ENCODE results near the gene FILIP1L. TPM values are rescaled to one million over a fixed set of nuclear protein-coding genes. Genes with fewer than 3 reads are reported as not detected.

The FILIP1L gene
- total and polyA plus RNA-seq, 2 of the 4 experiments (the other 2 are of a cell fraction), result 11.5 to 19.9 TPM

GRCh38 chr3:99836681-99837080 lies 277.6 kb downstream of the FILIP1L start:
- in situ Hi-C loops (cut with MboI; ENCODE audit: low sequenced_read_pairs), result loop anchor here (5.0 to 25.0 kb wide), 3 partner anchors 416 to 901 kb away; no protein-coding TSS in a partner anchor
- peaks cover 6% of the 10 kb centered on the region; the same call in 1 of the 2 replicates for H3K9me1 ChIP-seq (ENCODE audit: insufficient read depth, low read length)
- H2AK9ac ChIP-seq (replicated peaks; ENCODE audit: low read depth, low read length, poor library complexity), result no peak overlapping the region
- H3K4ac ChIP-seq (ENCODE audit: low read depth, low read length), result no peak overlapping the region
- H2BK120ac ChIP-seq (ENCODE audit: low read depth, low read length), result no peak overlapping the region
- no peak for TF ChIP-seq POLR2A (IDR thresholded peaks at IDR 0.05; ENCODE audit: low read depth, low read length)
- TF ChIP-seq MAFK (IDR thresholded peaks at IDR 0.05; ENCODE audit: low read depth, low read length), result no peak
- TF ChIP-seq MXI1 (IDR thresholded peaks at IDR 0.05; ENCODE audit: borderline replicate concordance, low read depth, low read length), result no peak
- TF ChIP-seq MAZ (IDR thresholded peaks at IDR 0.05; ENCODE audit: borderline replicate concordance, low read depth, low read length), result no peak
- no peak for TF ChIP-seq RFX5 (IDR thresholded peaks at IDR 0.05; ENCODE audit: low read depth, low read length)
- H3K4me3 ChIP-seq (ENCODE audit: insufficient read depth, low read depth, low read length), result no peak overlapping the region
- no peak overlapping the region for H2AK5ac ChIP-seq (ENCODE audit: low read depth, low read length)
- no peak overlapping the region for H3K23ac ChIP-seq (ENCODE audit: low read depth, low read length)
- no peak for DNase-seq
- H3K4me1 ChIP-seq (ENCODE audit: control insufficient read depth, insufficient read depth, low read length), result peaks cover 2% of the 10 kb centered on the region; the same call in 1 of the 2 replicates
- BruUV-seq (replicated peaks), result no TSS peak
- no peak overlapping the region for H2BK20ac ChIP-seq (ENCODE audit: low read depth, low read length)
- intact Hi-C loops (cut with micrococcal nuclease), result loop anchor here (10.0 kb wide), 1 partner anchor 548 kb away; no protein-coding TSS in a partner anchor
- no peak for ATAC-seq (ENCODE audit: low read depth)
- no peak overlapping the region for H3K14ac ChIP-seq (replicated peaks; ENCODE audit: low read depth, low read length)
- H3K36me3 ChIP-seq (ENCODE audit: control insufficient read depth, insufficient read depth, low read length), result no peaks in the 10 kb centered on the region
- no peak overlapping the region for H3K56ac ChIP-seq (ENCODE audit: extremely low read depth, insufficient read depth, low read length)
- H4K5ac ChIP-seq (ENCODE audit: low read depth, low read length), result no peak overlapping the region
- H3K27ac ChIP-seq (ENCODE audit: insufficient read depth, low read length), result no peak overlapping the region
- no CpG with 5 or more reads among the region's 3 CpGs for WGBS, 2 experiments (ENCODE audit: extremely low coverage in 2 of 2, insufficient read length in 1 of 2)
- no peak overlapping the region for H3K18ac ChIP-seq (ENCODE audit: low read depth, low read length)
- H4K91ac ChIP-seq (ENCODE audit: insufficient read depth, low read depth, low read length), result no peak overlapping the region
- no peak overlapping the region for H3K9ac ChIP-seq (ENCODE audit: low read depth, low read length)
- no peaks in the 10 kb centered on the region for H4K20me1 ChIP-seq (ENCODE audit: insufficient read depth, low read length)
- H2BK15ac ChIP-seq (ENCODE audit: low read depth, low read length), result no peak overlapping the region
- H3K9me3 ChIP-seq (ENCODE audit: control insufficient read depth, insufficient read depth, low read length), result no peaks in the 10 kb centered on the region
- no peak overlapping the region for H2AFZ ChIP-seq (replicated peaks; ENCODE audit: low read length, poor library complexity)
- ChIA-PET CTCF (no interaction called here), POLR2A (ENCODE audit: unreplicated experiment) (no interaction called here)
- peaks cover 29 to 57% of the 10 kb centered on the region in 2 experiments for H3K79me1 ChIP-seq (ENCODE audit: low read depth in 1 of 2, low read length in 2 of 2)
- H3K27me3 ChIP-seq (ENCODE audit: control insufficient read depth, insufficient read depth, low read length), result no peaks in the 10 kb centered on the region
- H4K8ac ChIP-seq (ENCODE audit: low read depth in 2 of 2, low read length in 2 of 2), result no peak overlapping the region
- no peak overlapping the region for H3K4me2 ChIP-seq (ENCODE audit: low read depth, low read length)
- dilution Hi-C loops (cut with HindIII; ENCODE audit: low sequenced_read_pairs, unreplicated experiment), result no loop called here
- H2BK5ac ChIP-seq (ENCODE audit: low read depth, low read length, poor library complexity, severe bottlenecking), result no peak overlapping the region

Data from IMR-90 (cell line).